Myocyte (in vitro differentiated cells): ENCODE results near the gene RNPEPL1. TPM values are rescaled to one million over a fixed set of nuclear protein-coding genes. Genes with fewer than 3 reads are reported as not detected.
"Not testable (repeated sequence)": the region's sequence is repeated elsewhere in the genome, so short reads cannot be mapped to it uniquely, and the experiment has no call there.

ENCODE experiments used
- DNase-seq: peaks from one replicate; pipeline ENCODE4 v3.0.0-alpha.2; 2012; ENCODE audit warnings: low read depth
- total RNA-seq: library from RNA; depleted of rRNA; stranded (reverse); fragments of >200 nt; gene quantifications from 2 replicates; pipeline ENCODE4 v1.2.3, GENCODE V29; 2014

The RNPEPL1 gene
- total RNA-seq, 1 donor from 2014 or later, result 21.2 TPM

GRCh38 chr2:240601831-240602160 lies 33.5 kb downstream of the RNPEPL1 start:
- DNase-seq, result no peak

GRCh38 chr2:240602266-240603050 lies 34.2 kb downstream of the RNPEPL1 start:
- no peak for DNase-seq

- no peak for DNase-seq
Observed at GRCh38 chr2:240603081-240603835, 35.0 kb downstream of the RNPEPL1 start.

- no peak for DNase-seq
Observed at GRCh38 chr2:240603846-240604245, 35.6 kb downstream of the RNPEPL1 start.

- peak; percentile 46 for DNase-seq
Observed at GRCh38 chr2:240604291-240604938, 36.1 kb downstream of the RNPEPL1 start.

- no peak for DNase-seq
Observed at GRCh38 chr2:240604939-240605716, 36.8 kb downstream of the RNPEPL1 start.

GRCh38 chr2:240605867-240606743 lies 37.8 kb downstream of the RNPEPL1 start:
- no peak for DNase-seq

GRCh38 chr2:240611601-240612210 lies 43.4 kb downstream of the RNPEPL1 start:
- DNase-seq, result no peak

- DNase-seq, result no peak
Observed at GRCh38 chr2:240613781-240614180, 45.5 kb downstream of the RNPEPL1 start.

GRCh38 chr2:240614391-240614790 lies 46.1 kb downstream of the RNPEPL1 start:
- DNase-seq, result no peak

- no peak for DNase-seq
Observed at GRCh38 chr2:240615396-240615795, 47.1 kb downstream of the RNPEPL1 start.

- DNase-seq, result no peak
Observed at GRCh38 chr2:240615820-240616547, 47.7 kb downstream of the RNPEPL1 start.

- DNase-seq, result not testable (repeated sequence)
Observed at GRCh38 chr2:240616860-240617666, 48.8 kb downstream of the RNPEPL1 start.

GRCh38 chr2:240618776-240619175 lies 50.5 kb downstream of the RNPEPL1 start:
- DNase-seq, result no peak

- no peak for DNase-seq
Observed at GRCh38 chr2:240619506-240620148, 51.3 kb downstream of the RNPEPL1 start.

GRCh38 chr2:240620149-240620731 lies 52.0 kb downstream of the RNPEPL1 start:
- no peak for DNase-seq

- no peak for DNase-seq
Observed at GRCh38 chr2:240620859-240621258, 52.6 kb downstream of the RNPEPL1 start.

- no peak for DNase-seq
Observed at GRCh38 chr2:240622060-240622411, 53.8 kb downstream of the RNPEPL1 start.
